Activated CD4-positive, alpha-beta memory T cell treated with anti-CD3 and anti-CD28 coated beads, Interleukin-2, amount 10 ng/mL, durations not matched to agents 7 days and 5 days (primary cell): ENCODE data around the gene C22orf39. TPM values are rescaled to one million over a fixed set of nuclear protein-coding genes. Genes with fewer than 3 reads are reported as not detected.

Experiments
- CTCF ChIA-PET: fragments of 350-600 bp; sonication (Branson Sonifier 250); formaldehyde crosslinking; loops from one replicate; lab custom pipeline; 2021; ENCODE audit warnings: antibody characterized with exemption, inconsistent platforms; lab: Charles Lee
- POLR2A ChIA-PET: fragments of 350-600 bp; sonication (Branson Sonifier 250); formaldehyde crosslinking; loops from one replicate; lab custom pipeline; 2021; ENCODE audit warnings: antibody characterized with exemption; lab: Charles Lee
- DNase-seq: peaks from one replicate; pipeline ENCODE4 v3.0.0-alpha.2; 2020
- H3K27ac Mint-ChIP-seq: one replicate; pipeline ENCODE4 v1.8.0; 2021; ENCODE audit warnings: mild to moderate bottlenecking, mixed read lengths
- H3K27me3 Mint-ChIP-seq: one replicate; pipeline ENCODE4 v1.8.0; 2021; ENCODE audit warnings: mixed read lengths
- H3K36me3 Mint-ChIP-seq: one replicate; pipeline ENCODE4 v1.8.0; 2021; ENCODE audit warnings: low read depth, mixed read lengths
- H3K4me1 Mint-ChIP-seq: one replicate; pipeline ENCODE4 v1.8.0; 2021; ENCODE audit warnings: mixed read lengths
- H3K4me3 Mint-ChIP-seq: one replicate; pipeline ENCODE4 v1.8.0; 2021; ENCODE audit warnings: mild to moderate bottlenecking, mixed read lengths
- H3K9me3 Mint-ChIP-seq: one replicate; pipeline ENCODE4 v1.8.0; 2021; ENCODE audit warnings: mixed read lengths
- total RNA-seq, 2 experiments: library from RNA; stranded (reverse); gene quantifications; one replicate each; pipeline ENCODE4 v1.2.3, GENCODE V29; 2021

C22orf39 gene
- 10 to 100 TPM; 31.8 to 32.9 TPM for total RNA-seq

- H3K27me3 Mint-ChIP-seq, result no peaks in the 10 kb centered on the region
- CTCF ChIA-PET, result interaction anchor here (0.7 to 1.4 kb wide), 4 partner anchors 15 to 268 kb away, joined by 3 to 4 read pairs (median 3); no protein-coding TSS in a partner anchor
- POLR2A ChIA-PET, result interaction anchor here (0.6 to 6.6 kb wide), 15 partner anchors 10 to 325 kb away, joined by 3 to 113 read pairs (median 4); partner anchors contain the start of genes CDC45, DGCR2, ESS2 and HIRA
- H3K36me3 Mint-ChIP-seq, result peaks cover 39% of the 10 kb centered on the region
- H3K9me3 Mint-ChIP-seq, result no peaks in the 10 kb centered on the region
- H3K27ac Mint-ChIP-seq, result peak within 1 kb of the TSS; percentile 82
- DNase-seq, result peak; percentile 91
- peak within 1 kb of the TSS; percentile 80 for H3K4me3 Mint-ChIP-seq
- peaks cover 37% of the 10 kb centered on the region for H3K4me1 Mint-ChIP-seq
Observed at GRCh38 chr22:19447330-19448075, at the start of gene C22orf39. Gene C22orf39, minus strand, starts transcription at chr22:19447711. Its CDS starts 23 bp downstream, at chr22:19447688.

GRCh38 chr22:19497245-19497644 lies 49.7 kb upstream of the C22orf39 start:
- POLR2A ChIA-PET, result no interaction called here
- peaks cover 4% of the 10 kb centered on the region for H3K4me1 Mint-ChIP-seq
- H3K9me3 Mint-ChIP-seq, result no peaks in the 10 kb centered on the region
- no peak for DNase-seq
- H3K36me3 Mint-ChIP-seq, result peaks cover 35% of the 10 kb centered on the region
- H3K27ac Mint-ChIP-seq, result no peak overlapping the region
- no peak overlapping the region for H3K4me3 Mint-ChIP-seq
- no peaks in the 10 kb centered on the region for H3K27me3 Mint-ChIP-seq
- CTCF ChIA-PET, result interaction anchor here (1.5 kb wide), 1 partner anchor 133 kb away, joined by 5 read pairs; no protein-coding TSS in a partner anchor

- CTCF ChIA-PET, result interaction anchor here (1.0 to 1.6 kb wide), 2 partner anchors 127 to 133 kb away, joined by 3 to 8 read pairs; no protein-coding TSS in a partner anchor
- Mint-ChIP-seq H3K27me3 (no peaks in the 10 kb centered on the region), H3K27ac (no peak overlapping the region)
Observed at GRCh38 chr22:19496324-19496630, 48.8 kb upstream of the C22orf39 start.

GRCh38 chr22:19495562-19496323 lies 48.2 kb upstream of the C22orf39 start:
- peak overlapping the region; percentile 23 for H3K27ac Mint-ChIP-seq
- CTCF ChIA-PET, result interaction anchor here (1.0 to 1.6 kb wide), 2 partner anchors 127 to 134 kb away, joined by 3 to 8 read pairs; no protein-coding TSS in a partner anchor
- no peaks in the 10 kb centered on the region for H3K27me3 Mint-ChIP-seq
- H3K4me3 Mint-ChIP-seq, result no peak overlapping the region
- POLR2A ChIA-PET, result interaction anchor here (0.9 kb wide), 1 partner anchor 49 kb away, joined by 3 read pairs; the partner anchor contains the start of gene C22orf39
- no peaks in the 10 kb centered on the region for H3K9me3 Mint-ChIP-seq
- H3K4me1 Mint-ChIP-seq, result peaks cover 14% of the 10 kb centered on the region
- no peak for DNase-seq
- peaks cover 44% of the 10 kb centered on the region for H3K36me3 Mint-ChIP-seq

More at GRCh38 chr22:19496324-19496630, 48.8 kb upstream of the C22orf39 start:
- H3K4me3 Mint-ChIP-seq, result no peak overlapping the region
- DNase-seq, result no peak
- no peaks in the 10 kb centered on the region for H3K9me3 Mint-ChIP-seq
- POLR2A ChIA-PET, result interaction anchor here (0.9 kb wide), 1 partner anchor 49 kb away, joined by 3 read pairs; the partner anchor contains the start of gene C22orf39
- peaks cover 14% of the 10 kb centered on the region for H3K4me1 Mint-ChIP-seq
- H3K36me3 Mint-ChIP-seq, result peaks cover 44% of the 10 kb centered on the region

- no peaks in the 10 kb centered on the region for H3K9me3 Mint-ChIP-seq
- peaks cover 46% of the 10 kb centered on the region for H3K36me3 Mint-ChIP-seq
- H3K4me1 Mint-ChIP-seq, result peaks cover 20% of the 10 kb centered on the region
- DNase-seq, result no peak
- ChIA-PET POLR2A (interaction anchor here (1.3 to 2.2 kb wide), 2 partner anchors 8 to 15 kb away, joined by 3 to 6 read pairs; partner anchors contain the start of gene CDC45), CTCF (no interaction called here)
- no peak overlapping the region for H3K4me3 Mint-ChIP-seq
- H3K27ac Mint-ChIP-seq, result no peak overlapping the region
- no peaks in the 10 kb centered on the region for H3K27me3 Mint-ChIP-seq
Observed at GRCh38 chr22:19494676-19495173, 47.2 kb upstream of the C22orf39 start.

- H3K36me3 Mint-ChIP-seq, result peaks cover 48% of the 10 kb centered on the region
- no peaks in the 10 kb centered on the region for H3K9me3 Mint-ChIP-seq
- H3K4me3 Mint-ChIP-seq, result no peak overlapping the region
- ChIA-PET CTCF (interaction anchor here (1.8 kb wide), 1 partner anchor 136 kb away, joined by 7 read pairs; no protein-coding TSS in a partner anchor), POLR2A (interaction anchor here (1.3 to 2.2 kb wide), 2 partner anchors 9 to 14 kb away, joined by 3 to 6 read pairs; partner anchors contain the start of gene CDC45)
- H3K27ac Mint-ChIP-seq, result no peak overlapping the region
- DNase-seq, result no peak
- no peaks in the 10 kb centered on the region for H3K27me3 Mint-ChIP-seq
- peaks cover 21% of the 10 kb centered on the region for H3K4me1 Mint-ChIP-seq
Observed at GRCh38 chr22:19494001-19494560, 46.6 kb upstream of the C22orf39 start.

- Mint-ChIP-seq H3K27me3 (no peaks in the 10 kb centered on the region), H3K36me3 (peaks cover 54% of the 10 kb centered on the region), H3K4me1 (peaks cover 21% of the 10 kb centered on the region), H3K4me3 (no peak overlapping the region), H3K27ac (peak overlapping the region; percentile 33), H3K9me3 (no peaks in the 10 kb centered on the region)
- CTCF ChIA-PET, result interaction anchor here (1.8 kb wide), 1 partner anchor 137 kb away, joined by 7 read pairs; no protein-coding TSS in a partner anchor
- DNase-seq, result no peak
- POLR2A ChIA-PET, result interaction anchor here (2.2 kb wide), 1 partner anchor 13 kb away, joined by 6 read pairs; the partner anchor contains the start of gene CDC45
Observed at GRCh38 chr22:19492504-19493174, 45.1 kb upstream of the C22orf39 start.

- H3K4me3 Mint-ChIP-seq, result no peak overlapping the region
- H3K36me3 Mint-ChIP-seq, result peaks cover 48% of the 10 kb centered on the region
- ChIA-PET POLR2A (interaction anchor here (1.6 to 3.9 kb wide), 2 partner anchors 11 to 14 kb away, joined by 5 to 17 read pairs; partner anchors contain the start of genes CDC45 and UFD1), CTCF (interaction anchor here (0.6 kb wide), 1 partner anchor 12 kb away, joined by 3 read pairs; no protein-coding TSS in a partner anchor)
- H3K4me1 Mint-ChIP-seq, result peaks cover 21% of the 10 kb centered on the region
- no peaks in the 10 kb centered on the region for H3K27me3 Mint-ChIP-seq
- DNase-seq, result no peak
- no peak overlapping the region for H3K27ac Mint-ChIP-seq
- no peaks in the 10 kb centered on the region for H3K9me3 Mint-ChIP-seq
Observed at GRCh38 chr22:19490628-19491230, 43.2 kb upstream of the C22orf39 start.

GRCh38 chr22:19488884-19489843 lies 41.7 kb upstream of the C22orf39 start:
- Mint-ChIP-seq H3K36me3 (peaks cover 60% of the 10 kb centered on the region), H3K9me3 (no peaks in the 10 kb centered on the region)
- CTCF ChIA-PET, result interaction anchor here (1.6 kb wide), 1 partner anchor 11 kb away, joined by 6 read pairs; no protein-coding TSS in a partner anchor

GRCh38 chr22:19488285-19488684 lies 40.8 kb upstream of the C22orf39 start:
- CTCF ChIA-PET, result interaction anchor here (0.9 kb wide), 2 partner anchors 9 to 142 kb away, joined by 5 read pairs; partner anchors contain the start of gene CDC45

More at GRCh38 chr22:19488884-19489843, 41.7 kb upstream of the C22orf39 start:
- Mint-ChIP-seq H3K4me3 (no peak overlapping the region), H3K4me1 (peaks cover 30% of the 10 kb centered on the region), H3K27me3 (no peaks in the 10 kb centered on the region), H3K27ac (no peak overlapping the region)
- no peak for DNase-seq
- POLR2A ChIA-PET, result interaction anchor here (1.0 to 3.9 kb wide), 3 partner anchors 9 to 12 kb away, joined by 3 to 17 read pairs (median 5); partner anchors contain the start of genes CDC45 and UFD1

More at GRCh38 chr22:19488285-19488684, 40.8 kb upstream of the C22orf39 start:
- peaks cover 37% of the 10 kb centered on the region for H3K4me1 Mint-ChIP-seq
- POLR2A ChIA-PET, result interaction anchor here (3.9 kb wide), 1 partner anchor 9 kb away, joined by 17 read pairs; the partner anchor contains the start of genes CDC45 and UFD1
- H3K4me3 Mint-ChIP-seq, result no peak overlapping the region
- DNase-seq, result no peak
- H3K27ac Mint-ChIP-seq, result no peak overlapping the region
- no peaks in the 10 kb centered on the region for H3K27me3 Mint-ChIP-seq
- peaks cover 63% of the 10 kb centered on the region for H3K36me3 Mint-ChIP-seq
- no peaks in the 10 kb centered on the region for H3K9me3 Mint-ChIP-seq
